HG02840 (cell line): Measurements from ENCODE around the gene TOP2B.

ENCODE experiments used
- ATAC-seq: cut with Tn5 transposase; IDR thresholded peaks from one replicate; pipeline ENCODE4 v1.9.1; 2021; ENCODE audit warnings: mild to moderate bottlenecking, moderate library complexity, moderate number of reproducible peaks; ENCODE audit not compliant: unreplicated experiment, low FRiP score

Gene TOP2B, protein sequence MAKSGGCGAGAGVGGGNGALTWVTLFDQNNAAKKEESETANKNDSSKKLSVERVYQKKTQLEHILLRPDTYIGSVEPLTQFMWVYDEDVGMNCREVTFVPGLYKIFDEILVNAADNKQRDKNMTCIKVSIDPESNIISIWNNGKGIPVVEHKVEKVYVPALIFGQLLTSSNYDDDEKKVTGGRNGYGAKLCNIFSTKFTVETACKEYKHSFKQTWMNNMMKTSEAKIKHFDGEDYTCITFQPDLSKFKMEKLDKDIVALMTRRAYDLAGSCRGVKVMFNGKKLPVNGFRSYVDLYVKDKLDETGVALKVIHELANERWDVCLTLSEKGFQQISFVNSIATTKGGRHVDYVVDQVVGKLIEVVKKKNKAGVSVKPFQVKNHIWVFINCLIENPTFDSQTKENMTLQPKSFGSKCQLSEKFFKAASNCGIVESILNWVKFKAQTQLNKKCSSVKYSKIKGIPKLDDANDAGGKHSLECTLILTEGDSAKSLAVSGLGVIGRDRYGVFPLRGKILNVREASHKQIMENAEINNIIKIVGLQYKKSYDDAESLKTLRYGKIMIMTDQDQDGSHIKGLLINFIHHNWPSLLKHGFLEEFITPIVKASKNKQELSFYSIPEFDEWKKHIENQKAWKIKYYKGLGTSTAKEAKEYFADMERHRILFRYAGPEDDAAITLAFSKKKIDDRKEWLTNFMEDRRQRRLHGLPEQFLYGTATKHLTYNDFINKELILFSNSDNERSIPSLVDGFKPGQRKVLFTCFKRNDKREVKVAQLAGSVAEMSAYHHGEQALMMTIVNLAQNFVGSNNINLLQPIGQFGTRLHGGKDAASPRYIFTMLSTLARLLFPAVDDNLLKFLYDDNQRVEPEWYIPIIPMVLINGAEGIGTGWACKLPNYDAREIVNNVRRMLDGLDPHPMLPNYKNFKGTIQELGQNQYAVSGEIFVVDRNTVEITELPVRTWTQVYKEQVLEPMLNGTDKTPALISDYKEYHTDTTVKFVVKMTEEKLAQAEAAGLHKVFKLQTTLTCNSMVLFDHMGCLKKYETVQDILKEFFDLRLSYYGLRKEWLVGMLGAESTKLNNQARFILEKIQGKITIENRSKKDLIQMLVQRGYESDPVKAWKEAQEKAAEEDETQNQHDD (N-terminal part only)

DNA sequence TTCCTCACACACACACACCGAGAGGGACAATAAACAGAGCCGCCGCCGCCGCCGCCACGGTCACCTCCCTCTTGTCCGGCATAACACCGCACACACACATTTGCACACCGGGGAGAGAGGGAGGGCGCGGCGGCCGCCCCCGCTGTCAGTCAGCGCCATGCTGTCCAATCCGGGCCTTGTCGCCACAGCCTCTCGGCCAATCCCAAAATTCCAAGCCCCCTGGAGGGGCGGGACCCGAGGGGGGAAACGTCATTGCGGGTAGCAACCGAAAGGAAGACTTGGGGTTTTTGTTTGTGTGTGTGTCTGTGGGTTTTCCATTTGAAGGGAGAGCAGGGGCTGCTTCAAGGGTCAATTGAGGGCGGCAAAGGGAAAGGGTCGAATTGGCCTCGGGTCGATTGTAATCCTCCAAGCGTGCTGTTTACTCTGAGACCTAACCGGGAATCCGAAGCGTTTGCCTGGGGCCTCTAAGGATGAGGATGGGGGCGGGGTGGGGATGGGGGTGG is at the start of gene TOP2B:
TOP2B (minus strand) TSS at position 96 of the 503 bp plus-strand sequence. CDS start 610 bp downstream, outside the sequence.
- ATAC-seq: peak; percentile 91

DNA sequence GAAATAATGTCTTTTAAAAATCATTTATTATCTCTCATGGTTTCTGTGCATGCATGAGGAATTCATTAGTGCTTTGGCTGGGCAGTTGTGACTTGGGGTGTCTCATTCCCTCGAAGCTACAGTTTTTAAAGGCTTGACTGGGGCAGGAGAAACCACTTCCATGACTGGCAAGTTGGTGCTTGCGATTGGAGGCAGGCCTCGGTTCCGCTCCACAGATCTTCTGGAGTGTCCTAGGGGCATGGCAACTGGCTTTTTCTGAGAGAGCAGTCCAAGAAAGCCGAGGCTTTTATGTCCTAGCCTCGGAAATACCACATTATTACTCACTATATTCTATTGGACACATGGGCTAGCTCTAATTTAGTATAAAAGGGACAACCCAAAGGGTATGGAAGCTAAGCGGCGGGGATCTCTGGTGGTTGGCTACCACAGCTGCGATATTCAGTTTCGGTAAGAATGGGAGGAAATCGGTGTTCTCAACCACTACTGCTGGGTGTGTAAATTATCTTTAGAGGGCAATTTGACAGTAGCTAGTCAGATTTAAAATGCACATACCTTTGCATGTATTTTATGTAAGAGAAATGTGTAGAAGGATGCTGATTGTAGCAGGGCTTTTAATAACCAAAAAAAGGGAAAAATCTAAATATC is 48.8 kb upstream of the TOP2B start:
- ATAC-seq: no peak

DNA sequence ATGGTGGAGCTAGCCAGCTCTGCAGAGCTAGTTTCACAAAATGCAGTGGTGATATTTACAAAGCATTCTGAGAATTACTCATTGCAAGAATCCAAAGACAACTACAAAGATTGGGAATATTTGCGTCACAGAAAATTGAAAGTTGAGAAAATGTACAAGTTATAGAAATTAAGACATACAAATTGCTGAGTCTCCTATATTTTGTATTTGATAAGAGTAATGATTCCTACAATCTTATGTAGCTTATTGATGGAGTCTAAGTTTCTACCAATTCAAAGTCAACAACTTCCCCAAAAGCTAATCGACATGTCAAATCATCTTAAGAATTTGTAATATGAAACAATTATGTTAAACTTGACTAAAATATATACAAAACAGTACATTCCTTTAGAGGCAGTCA is 46.4 kb upstream of the TOP2B start:
- ATAC-seq: no peak

DNA sequence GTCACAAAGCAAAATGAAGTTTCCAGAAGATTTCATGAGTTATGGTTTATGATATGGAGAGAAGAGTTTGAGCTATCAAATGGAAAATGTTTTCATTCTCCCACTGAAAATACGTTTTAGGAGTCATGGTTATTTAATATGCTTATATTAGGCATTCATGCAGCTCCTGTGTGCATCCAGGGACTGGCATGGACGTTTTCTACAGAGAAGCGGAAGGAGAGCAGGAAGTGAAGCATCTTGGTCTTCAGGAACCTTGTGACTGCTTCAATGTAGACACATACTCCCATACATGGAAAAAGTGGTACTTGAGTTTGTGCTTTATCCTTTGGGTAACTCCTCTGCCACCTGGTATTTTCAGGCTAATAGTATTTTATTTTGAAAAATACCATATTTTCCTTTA is 43.3 kb upstream of the TOP2B start:
- ATAC-seq: no peak

DNA sequence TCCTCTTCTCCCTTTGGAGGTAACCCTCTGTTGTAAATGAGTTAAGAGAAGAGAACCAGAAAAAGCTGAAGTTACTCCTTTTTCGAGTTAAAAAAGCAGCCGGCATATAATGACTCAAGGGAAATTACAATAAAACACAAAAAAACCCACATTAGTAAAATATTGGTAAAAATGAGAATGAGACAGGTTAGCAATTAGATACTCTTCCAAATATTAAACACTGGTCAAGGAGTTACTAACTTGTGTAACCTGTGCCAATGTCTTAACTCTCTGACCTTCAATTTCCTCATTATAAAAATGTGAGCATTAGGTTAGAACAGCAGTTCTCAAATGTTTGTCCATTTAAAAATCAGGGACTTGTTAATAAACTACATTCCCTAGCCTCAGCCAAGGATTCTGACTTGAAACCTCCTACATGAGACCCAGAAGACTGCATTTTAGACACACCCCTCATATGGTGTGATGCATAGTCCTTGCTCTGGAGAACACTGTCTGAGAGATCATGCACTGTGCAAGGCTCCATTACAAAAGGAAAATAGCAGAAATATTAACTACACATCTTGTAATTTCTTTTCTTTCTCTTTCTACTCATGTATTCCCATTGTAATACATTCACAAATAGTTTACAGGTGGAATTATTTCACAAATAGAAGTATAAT is 42.7 kb upstream of the TOP2B start:
- ATAC-seq: no peak

DNA sequence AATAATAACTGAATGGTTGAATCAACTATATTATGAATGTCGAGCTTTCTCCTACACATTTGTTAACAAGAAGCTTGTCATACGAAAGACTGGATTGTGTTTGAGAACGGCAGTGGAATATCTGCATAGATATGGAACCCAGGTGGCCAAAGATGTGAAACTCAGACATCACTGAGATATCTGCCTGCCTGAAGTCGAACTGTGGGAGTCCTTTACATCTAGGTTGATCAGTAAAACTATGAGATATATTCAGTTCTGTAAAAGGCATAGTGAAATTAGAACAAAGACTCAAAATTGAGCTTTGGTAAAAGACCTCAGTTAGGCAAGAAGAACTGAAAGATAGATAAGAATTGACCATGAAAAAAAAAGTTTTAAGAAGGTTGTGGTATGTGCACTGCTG is 41.5 kb upstream of the TOP2B start:
- no peak for ATAC-seq

DNA sequence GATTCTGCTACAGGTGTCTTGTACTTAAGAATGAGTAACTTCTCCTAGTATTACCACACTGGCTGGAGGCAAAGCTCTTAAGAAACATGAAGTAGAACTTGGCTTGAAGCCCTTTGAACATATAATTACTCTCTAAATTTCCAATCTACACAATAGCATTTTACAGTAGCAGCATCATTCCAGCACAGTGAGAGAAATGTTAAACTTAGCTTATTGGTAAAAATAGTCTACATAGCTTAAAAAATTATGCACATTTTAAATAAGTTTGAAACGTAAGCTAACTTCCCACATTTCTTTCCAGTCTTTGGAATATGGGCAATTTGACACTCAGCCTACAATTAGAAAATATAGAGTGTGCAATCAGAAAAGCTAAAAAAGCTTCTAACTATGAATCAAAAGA is 32.8 kb upstream of the TOP2B start:
- ATAC-seq: no peak

DNA sequence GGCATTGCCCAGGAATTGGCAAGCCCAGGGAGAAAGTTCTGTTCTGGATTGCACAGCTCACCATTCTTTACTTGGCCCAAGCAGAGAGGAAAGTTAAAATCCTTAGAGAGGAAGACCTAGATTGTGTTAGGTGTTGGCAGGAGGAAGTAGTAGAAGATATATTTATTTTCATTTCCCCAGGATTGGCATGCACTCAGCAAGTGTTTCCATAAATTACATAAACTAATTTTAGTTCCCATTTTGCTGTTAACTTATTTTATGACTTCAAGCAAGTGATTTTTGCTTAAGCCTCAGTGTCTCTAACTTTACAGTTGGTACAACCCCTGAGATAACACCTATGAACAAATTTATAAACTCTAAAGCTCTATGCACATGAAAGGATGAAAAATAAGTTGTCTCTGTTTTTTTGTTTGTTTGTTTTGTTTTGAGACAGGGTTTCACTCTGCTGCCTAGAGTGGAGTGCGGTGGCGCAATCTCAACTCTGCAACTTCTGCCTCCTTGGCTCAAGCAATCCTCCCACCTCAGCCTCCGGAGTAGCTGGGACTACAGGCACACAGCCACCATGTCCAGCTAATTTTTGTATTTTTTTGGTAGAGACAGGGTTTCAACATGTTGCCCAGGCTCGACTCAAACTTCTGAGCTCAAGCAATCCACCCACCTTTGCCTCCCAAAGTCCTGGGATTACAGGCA is 31.2 kb upstream of the TOP2B start:
- ATAC-seq: no peak

DNA sequence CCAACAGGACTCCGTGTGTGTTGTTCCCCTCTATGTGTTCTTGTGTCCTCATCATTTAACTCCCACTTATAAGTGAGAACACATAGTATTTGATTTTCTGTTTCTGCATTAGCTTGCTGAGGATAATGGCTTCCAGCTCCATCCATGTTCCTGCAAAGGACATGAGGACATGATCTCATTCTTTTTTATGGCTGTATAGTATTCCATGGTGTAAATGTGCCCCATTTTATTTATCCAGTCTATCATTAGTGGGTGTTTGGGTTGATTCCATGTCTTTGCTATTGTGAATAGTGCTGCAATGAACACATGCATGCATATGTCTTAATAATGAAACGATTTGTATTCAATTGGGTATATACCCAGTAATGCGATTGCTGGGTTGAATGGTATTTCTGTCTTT is 28.5 kb upstream of the TOP2B start:
- ATAC-seq: no peak

DNA sequence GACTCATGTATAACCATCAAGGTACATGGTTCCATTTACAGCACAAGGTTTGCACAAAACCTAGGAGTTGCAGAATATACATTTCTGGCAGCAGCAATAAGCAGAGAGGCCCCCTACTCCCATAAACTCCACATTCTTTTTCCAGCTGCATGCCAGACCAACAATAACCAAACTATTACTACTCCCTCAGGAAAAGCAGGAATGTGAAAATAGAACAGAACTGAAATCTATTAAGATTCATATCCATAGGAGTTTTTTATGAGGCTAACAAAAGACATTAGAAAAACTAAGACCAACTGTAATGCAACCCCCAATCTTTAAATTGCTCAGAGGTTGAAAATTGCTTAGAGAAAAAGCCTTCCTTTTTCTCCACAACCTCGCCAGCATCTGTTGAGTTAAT is 27.6 kb upstream of the TOP2B start:
- no peak for ATAC-seq

DNA sequence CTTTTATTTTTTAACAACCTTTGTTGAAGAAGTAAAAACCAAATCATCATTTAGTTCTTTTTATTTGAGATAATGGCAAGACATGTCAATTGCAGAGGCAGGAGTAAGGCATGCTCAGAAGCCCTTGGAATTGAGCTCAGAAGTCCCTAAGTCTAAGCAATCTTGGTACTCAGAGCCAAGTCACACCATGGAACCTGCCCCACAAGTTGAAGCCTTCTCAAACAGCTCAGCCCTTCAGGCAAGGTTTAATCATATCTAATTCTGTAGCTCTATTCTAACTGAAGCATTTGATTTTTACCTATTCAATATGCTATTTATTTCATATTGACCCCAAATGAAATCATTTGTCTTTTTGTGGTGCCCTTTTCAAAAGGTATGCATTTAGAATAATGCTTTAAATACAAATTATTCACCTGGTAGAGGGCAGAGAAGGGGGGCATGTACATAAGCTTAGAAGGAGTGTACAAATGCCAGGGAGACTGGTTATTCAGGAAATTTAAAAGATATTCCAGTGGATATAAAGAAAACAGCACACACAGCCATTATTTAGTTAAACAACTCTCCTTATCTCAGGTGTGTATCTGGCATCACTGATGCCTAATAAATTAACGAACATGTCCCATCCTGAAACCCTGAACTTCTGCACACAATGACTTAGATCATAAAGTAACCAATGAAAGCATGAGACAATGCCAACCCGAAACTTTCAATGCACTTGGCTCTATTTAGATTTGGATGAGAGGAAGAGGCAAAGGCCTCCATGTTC is 26.2 kb upstream of the TOP2B start:
- ATAC-seq: no peak

DNA sequence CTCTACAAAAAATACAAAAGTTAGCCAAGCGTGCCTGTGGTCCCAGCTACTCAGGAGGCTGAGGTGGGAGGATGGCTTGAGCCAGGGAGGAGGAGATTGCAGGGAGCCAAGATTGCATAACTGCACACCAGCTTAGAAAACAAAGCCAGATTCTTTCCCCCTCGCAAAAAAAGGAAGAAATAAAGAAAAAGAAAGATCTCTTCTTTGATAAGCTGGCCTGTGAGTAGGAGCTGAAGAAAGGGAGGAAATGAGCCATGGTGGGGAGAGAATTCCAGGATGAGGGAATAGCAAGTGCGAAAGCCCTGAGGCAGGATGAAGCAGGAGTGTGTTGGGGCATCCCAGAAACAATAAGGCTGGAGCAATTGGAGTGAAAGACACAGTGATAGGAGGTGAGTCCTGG is 24.5 kb upstream of the TOP2B start:
- no peak for ATAC-seq

DNA sequence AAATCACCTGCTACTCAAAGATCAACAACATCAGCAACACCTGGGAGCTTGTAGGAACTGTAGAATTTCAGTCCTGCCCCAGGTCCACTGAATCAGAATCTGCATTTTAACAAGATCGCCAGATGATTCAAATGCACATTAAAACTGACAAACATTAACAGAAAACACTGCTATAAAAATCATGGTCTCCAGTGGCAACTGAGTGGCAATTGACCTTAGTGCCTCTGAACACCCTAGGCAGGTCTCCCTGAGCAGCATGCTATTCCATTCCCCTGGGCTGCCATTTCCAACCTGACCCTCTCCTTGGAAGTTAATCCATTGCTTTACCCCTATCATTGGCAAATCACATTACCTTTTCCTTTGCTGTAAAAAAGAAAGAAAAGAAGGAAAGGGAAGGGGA is 23.0 kb upstream of the TOP2B start:
- ATAC-seq: no peak

DNA sequence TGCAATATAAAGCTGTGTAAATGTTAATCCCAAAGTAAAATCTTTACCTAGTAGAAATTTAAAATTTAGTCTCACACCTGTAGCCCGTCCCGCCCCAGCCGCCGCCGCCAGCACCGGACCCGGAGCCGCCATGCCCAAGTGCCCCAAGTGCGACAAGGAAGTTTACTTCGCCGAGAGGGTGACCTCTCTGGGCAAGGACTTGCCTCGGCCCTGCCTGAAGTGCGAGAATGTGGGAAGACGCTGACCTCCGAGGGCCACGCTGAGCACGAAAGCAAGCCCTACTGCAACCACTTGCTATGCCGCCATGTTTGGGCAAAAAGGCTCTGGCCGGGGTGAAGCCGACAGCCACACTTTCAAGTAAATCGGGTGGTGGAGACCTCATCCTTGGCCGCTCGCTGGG is 22.1 kb upstream of the TOP2B start:
- ATAC-seq: no peak

DNA sequence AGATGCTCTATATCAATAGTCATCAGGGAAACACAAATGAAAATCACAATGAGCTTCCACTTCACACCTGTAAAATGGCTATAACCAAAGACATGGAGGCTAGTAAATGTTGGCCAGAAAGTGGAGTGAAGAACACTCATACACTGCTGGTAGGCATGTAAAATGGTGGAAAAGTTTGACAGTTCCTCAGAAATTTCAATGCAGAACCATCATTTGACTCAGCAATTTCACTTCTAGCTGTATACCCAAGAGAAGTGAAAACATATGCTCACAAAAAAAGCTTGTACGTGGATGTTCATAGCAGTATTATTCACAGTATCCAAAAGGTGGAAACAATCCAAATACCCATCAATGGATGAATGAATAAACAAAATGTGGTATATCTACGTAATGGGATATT is 19.2 kb upstream of the TOP2B start:
- ATAC-seq: no peak

DNA sequence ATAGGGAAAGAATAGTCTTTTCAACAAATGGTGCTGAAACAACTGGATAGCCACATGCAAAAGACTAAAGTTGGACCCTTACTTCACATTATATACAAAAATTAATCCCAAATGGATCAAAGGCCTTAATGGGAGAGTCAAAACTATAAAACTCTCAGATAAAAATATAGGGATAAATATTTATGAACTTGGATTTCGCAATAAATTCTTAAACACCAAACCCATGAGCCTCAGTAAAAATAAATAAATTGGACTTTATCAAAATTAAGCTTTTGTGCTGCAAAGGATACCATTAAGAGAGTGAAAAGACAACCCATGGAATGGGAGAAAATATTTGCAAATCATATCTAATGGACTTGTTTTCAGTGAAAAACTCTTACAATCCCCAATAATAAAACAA is 18.7 kb upstream of the TOP2B start:
- no peak for ATAC-seq

DNA sequence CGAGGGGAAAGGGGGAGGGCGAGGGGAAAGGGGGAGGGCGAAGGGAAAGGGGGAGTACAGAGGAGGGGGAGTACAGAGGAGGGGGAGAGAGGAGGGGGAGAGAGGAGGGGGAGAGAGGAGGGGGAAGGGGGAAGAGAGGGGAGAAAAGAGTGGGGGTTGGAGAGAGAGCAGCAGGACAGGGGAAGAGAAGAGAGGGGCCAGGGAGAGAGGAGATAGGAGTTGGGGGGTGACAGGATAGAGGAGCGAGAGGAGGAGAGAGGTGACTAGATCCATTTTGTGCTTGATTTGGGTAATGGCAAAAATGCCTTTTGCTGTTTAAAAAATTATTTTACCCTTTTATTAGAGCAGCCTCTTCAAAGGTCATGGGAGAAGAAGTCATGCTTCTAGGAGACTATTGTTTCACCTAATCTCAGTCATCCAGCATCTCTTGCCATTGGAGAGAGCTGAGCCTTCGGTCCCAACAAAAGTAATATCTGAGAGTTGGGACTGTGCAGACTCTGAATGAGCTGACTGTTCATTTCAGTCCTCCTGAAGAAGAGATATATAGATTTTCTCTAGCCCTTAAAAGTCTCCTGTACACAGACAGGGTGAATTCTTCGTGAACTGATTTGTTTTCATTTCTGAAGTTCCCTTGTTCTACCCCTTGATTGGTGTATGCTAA is 15.1 kb upstream of the TOP2B start:
- ATAC-seq: no peak

DNA sequence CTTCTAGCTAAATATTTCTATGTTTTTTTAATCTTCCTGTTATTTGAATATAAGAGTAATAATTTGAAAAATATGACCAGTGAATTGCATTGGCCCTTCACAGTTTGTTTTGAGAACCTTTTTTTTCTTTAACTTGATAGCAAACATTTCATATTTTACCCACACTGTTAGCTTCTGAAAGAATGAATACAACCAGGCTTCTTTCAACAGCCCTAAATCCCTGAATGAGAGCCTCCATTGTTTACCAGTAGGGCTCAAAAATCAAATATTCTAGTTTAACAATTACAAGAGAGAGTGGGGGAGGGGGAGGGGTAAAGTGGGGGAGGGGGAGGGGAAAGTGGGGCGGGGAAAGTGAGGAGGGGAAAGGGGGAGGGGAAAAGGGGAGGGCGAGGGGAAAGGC is 14.5 kb upstream of the TOP2B start:
- no peak for ATAC-seq
